ENCODE data around the gene SMIM41.

GRCh38 chr12:52044292-52044983 is 35.1 kb upstream of the SMIM41 start:
- TF ChIP-seq ZNF274 (IDR thresholded peaks at IDR 0.05; ENCODE audit: low read depth, low read length) (no peak), SUZ12 (IDR thresholded peaks at IDR 0.05; ENCODE audit: extremely low read depth, insufficient read depth, insufficient read length) (no peak), YY1 (IDR thresholded peaks at IDR 0.05; ENCODE audit: insufficient read depth, insufficient read length) (no peak)
